IPS-15b (cell line): Measurements from ENCODE around the gene BRSK2.

Experiments used
- H3K27me3 ChIP-seq: one replicate; pipeline ENCODE4 v1.6.1; 2013; ENCODE audit warnings: low read length; ENCODE audit not compliant: control insufficient read depth, insufficient read depth
- H3K36me3 ChIP-seq: one replicate; pipeline ENCODE4 v1.6.1; 2013; ENCODE audit warnings: low read length; ENCODE audit not compliant: control insufficient read depth, insufficient read depth
- H3K4me1 ChIP-seq: one replicate; pipeline ENCODE4 v1.6.1; 2013; ENCODE audit warnings: mild to moderate bottlenecking, low read length; ENCODE audit not compliant: control insufficient read depth, insufficient read depth
- H3K4me3 ChIP-seq: one replicate; pipeline ENCODE4 v1.5.1; 2013; ENCODE audit warnings: low read depth, low read length
- H3K9ac ChIP-seq: one replicate; pipeline ENCODE4 v1.6.1; 2013; ENCODE audit warnings: low read depth, mild to moderate bottlenecking, low read length
- H3K9me3 ChIP-seq: one replicate; pipeline ENCODE4 v1.6.1; 2013; ENCODE audit warnings: mild to moderate bottlenecking, low read length; ENCODE audit not compliant: control insufficient read depth, insufficient read depth

Gene BRSK2

GRCh38 chr11:1463056-1463455 is 73.3 kb downstream of the BRSK2 start:
- Histone ChIP-seq H3K9ac (no peak overlapping the region), H3K9me3 (no peaks in the 10 kb centered on the region), H3K4me3 (no peak overlapping the region), H3K27me3 (no peaks in the 10 kb centered on the region), H3K4me1 (no peaks in the 10 kb centered on the region), H3K36me3 (peaks cover 4% of the 10 kb centered on the region)

- Histone ChIP-seq H3K4me1 (no peaks in the 10 kb centered on the region), H3K27me3 (no peaks in the 10 kb centered on the region), H3K36me3 (peaks cover 16% of the 10 kb centered on the region), H3K4me3 (no peak overlapping the region), H3K9ac (no peak overlapping the region), H3K9me3 (no peaks in the 10 kb centered on the region)
Observed at GRCh38 chr11:1466784-1467183, 77.0 kb downstream of the BRSK2 start.

- peaks cover 16% of the 10 kb centered on the region for H3K36me3 ChIP-seq
- H3K4me1 ChIP-seq = no peaks in the 10 kb centered on the region
- H3K4me3 ChIP-seq = no peak overlapping the region
- no peaks in the 10 kb centered on the region for H3K9me3 ChIP-seq
- H3K27me3 ChIP-seq = no peaks in the 10 kb centered on the region
- no peak overlapping the region for H3K9ac ChIP-seq
Observed at GRCh38 chr11:1467270-1467669, 77.5 kb downstream of the BRSK2 start.

GRCh38 chr11:1468002-1468401 is 78.3 kb downstream of the BRSK2 start:
- Histone ChIP-seq H3K9ac (no peak overlapping the region), H3K9me3 (no peaks in the 10 kb centered on the region), H3K4me1 (no peaks in the 10 kb centered on the region), H3K27me3 (no peaks in the 10 kb centered on the region), H3K36me3 (peaks cover 16% of the 10 kb centered on the region), H3K4me3 (no peak overlapping the region)

- Histone ChIP-seq H3K9me3 (no peaks in the 10 kb centered on the region), H3K9ac (no peak overlapping the region), H3K27me3 (no peaks in the 10 kb centered on the region), H3K4me3 (no peak overlapping the region), H3K36me3 (peaks cover 16% of the 10 kb centered on the region), H3K4me1 (no peaks in the 10 kb centered on the region)
Observed at GRCh38 chr11:1468473-1469066, 78.8 kb downstream of the BRSK2 start.

- Histone ChIP-seq H3K9me3 (no peaks in the 10 kb centered on the region), H3K36me3 (peaks cover 16% of the 10 kb centered on the region), H3K4me3 (no peak overlapping the region), H3K9ac (no peak overlapping the region), H3K27me3 (no peaks in the 10 kb centered on the region), H3K4me1 (no peaks in the 10 kb centered on the region)
Observed at GRCh38 chr11:1469287-1469910, 79.7 kb downstream of the BRSK2 start.

- no peaks in the 10 kb centered on the region for H3K27me3 ChIP-seq
- H3K4me1 ChIP-seq = no peaks in the 10 kb centered on the region
- no peak overlapping the region for H3K9ac ChIP-seq
- H3K9me3 ChIP-seq = no peaks in the 10 kb centered on the region
- H3K36me3 ChIP-seq = peaks cover 15% of the 10 kb centered on the region
- H3K4me3 ChIP-seq = no peak overlapping the region
Observed at GRCh38 chr11:1469911-1470680, 80.4 kb downstream of the BRSK2 start.

- Histone ChIP-seq H3K9ac (no peak overlapping the region), H3K4me3 (no peak overlapping the region), H3K9me3 (no peaks in the 10 kb centered on the region), H3K27me3 (no peaks in the 10 kb centered on the region), H3K4me1 (no peaks in the 10 kb centered on the region), H3K36me3 (peaks cover 12% of the 10 kb centered on the region)
Observed at GRCh38 chr11:1470681-1471611, 81.2 kb downstream of the BRSK2 start.

- Histone ChIP-seq H3K9me3 (no peaks in the 10 kb centered on the region), H3K9ac (no peak overlapping the region), H3K27me3 (no peaks in the 10 kb centered on the region), H3K36me3 (peaks cover 12% of the 10 kb centered on the region), H3K4me1 (no peaks in the 10 kb centered on the region), H3K4me3 (no peak overlapping the region)
Observed at GRCh38 chr11:1471736-1472135, 82.0 kb downstream of the BRSK2 start.

- Histone ChIP-seq H3K4me1 (no peaks in the 10 kb centered on the region), H3K27me3 (no peaks in the 10 kb centered on the region), H3K9me3 (no peaks in the 10 kb centered on the region), H3K36me3 (peaks cover 12% of the 10 kb centered on the region), H3K9ac (no peak overlapping the region), H3K4me3 (no peak overlapping the region)
Observed at GRCh38 chr11:1472180-1473005, 82.7 kb downstream of the BRSK2 start.
